GM21390 (cell line): ENCODE measurements around the gene MAGI2.

ENCODE experiments used
- ATAC-seq: cut with Tn5 transposase; IDR thresholded peaks from one replicate; pipeline ENCODE4 v1.9.1; 2021; ENCODE audit not compliant: unreplicated experiment

MAGI2 gene

GRCh38 chr7:78760620-78761355 is 692.7 kb downstream of the MAGI2 start:
- ATAC-seq = no peak

GRCh38 chr7:78752554-78752953 is 700.9 kb downstream of the MAGI2 start:
- no peak for ATAC-seq

GRCh38 chr7:78751253-78751652 is 702.2 kb downstream of the MAGI2 start:
- ATAC-seq = no peak

GRCh38 chr7:78749052-78749746 is 704.3 kb downstream of the MAGI2 start:
- no peak for ATAC-seq

GRCh38 chr7:78747592-78747991 is 705.9 kb downstream of the MAGI2 start:
- no peak for ATAC-seq

GRCh38 chr7:78746301-78746700 is 707.2 kb downstream of the MAGI2 start:
- no peak for ATAC-seq

- ATAC-seq = no peak
Measured at GRCh38 chr7:78742694-78743093, 710.8 kb downstream of the MAGI2 start.

GRCh38 chr7:78736548-78736947 is 716.9 kb downstream of the MAGI2 start:
- no peak for ATAC-seq

- no peak for ATAC-seq
Measured at GRCh38 chr7:78734626-78735025, 718.8 kb downstream of the MAGI2 start.

GRCh38 chr7:78720066-78720465 is 733.4 kb downstream of the MAGI2 start:
- no peak for ATAC-seq

- no peak for ATAC-seq
Measured at GRCh38 chr7:78718212-78718611, 735.3 kb downstream of the MAGI2 start.

GRCh38 chr7:78716876-78717275 is 736.6 kb downstream of the MAGI2 start:
- ATAC-seq = no peak

- ATAC-seq = no peak
Measured at GRCh38 chr7:78714356-78714755, 739.1 kb downstream of the MAGI2 start.

GRCh38 chr7:78712111-78712510 is 741.4 kb downstream of the MAGI2 start:
- ATAC-seq = no peak

GRCh38 chr7:78709658-78710057 is 743.8 kb downstream of the MAGI2 start:
- no peak for ATAC-seq

GRCh38 chr7:78704504-78704903 is 749.0 kb downstream of the MAGI2 start:
- ATAC-seq = no peak

- no peak for ATAC-seq
Measured at GRCh38 chr7:78703391-78703790, 750.1 kb downstream of the MAGI2 start.

- ATAC-seq = no peak
Measured at GRCh38 chr7:78702770-78703169, 750.7 kb downstream of the MAGI2 start.

GRCh38 chr7:78695826-78696225 is 757.6 kb downstream of the MAGI2 start:
- no peak for ATAC-seq

GRCh38 chr7:78691584-78691983 is 761.9 kb downstream of the MAGI2 start:
- ATAC-seq = no peak

GRCh38 chr7:78690174-78690573 is 763.3 kb downstream of the MAGI2 start:
- no peak for ATAC-seq

- no peak for ATAC-seq
Measured at GRCh38 chr7:78688376-78688775, 765.1 kb downstream of the MAGI2 start.

GRCh38 chr7:78686189-78686588 is 767.3 kb downstream of the MAGI2 start:
- no peak for ATAC-seq
